Activated CD4-positive, alpha-beta T cell treated with anti-CD3 and anti-CD28 coated beads, Interleukin-2, amount 50 U/mL, for 24 hours (primary cell): Measurements from ENCODE around the gene HSD17B7.
"Not testable (repeated sequence)": the region's sequence is repeated elsewhere in the genome, so short reads cannot be mapped to it uniquely, and the experiment has no call there.

ENCODE experiments used
- DNase-seq, 2 donors: peaks; one replicate each; pipeline ENCODE4 v3.0.0-alpha.2; 2020; ENCODE audit warnings: low read depth in 1 of 2, low spot score in 1 of 2

The HSD17B7 gene

GRCh38 chr1:162790303-162790984, at the start of gene HSD17B7:
TSS of gene HSD17B7 (plus strand) at chr1:162790702. CDS start at chr1:162790801, 99 bp downstream.
- peak; percentile 41 to 52 for DNase-seq

- DNase-seq, result no peak
These were observed 49.7 kb upstream of the HSD17B7 start for GRCh38 chr1:162740755-162741154.

- no peak for DNase-seq
These were observed 48.9 kb upstream of the HSD17B7 start for GRCh38 chr1:162741574-162741973.

GRCh38 chr1:162746264-162746942, 44.1 kb upstream of the HSD17B7 start:
- not testable (repeated sequence) for DNase-seq

GRCh38 chr1:162753001-162753658, 37.4 kb upstream of the HSD17B7 start:
- DNase-seq, result no peak

- DNase-seq, result no peak
These were observed 36.4 kb upstream of the HSD17B7 start for GRCh38 chr1:162753998-162754585.

- no peak for DNase-seq
These were observed 35.2 kb upstream of the HSD17B7 start for GRCh38 chr1:162755306-162755705.

GRCh38 chr1:162756523-162756922, 34.0 kb upstream of the HSD17B7 start:
- DNase-seq, result no peak

GRCh38 chr1:162757476-162757875, 33.0 kb upstream of the HSD17B7 start:
- DNase-seq, result no peak

GRCh38 chr1:162765788-162766187, 24.7 kb upstream of the HSD17B7 start:
- no peak for DNase-seq

GRCh38 chr1:162772571-162773154, 17.8 kb upstream of the HSD17B7 start:
- DNase-seq, result no peak

GRCh38 chr1:162774007-162774406, 16.5 kb upstream of the HSD17B7 start:
- DNase-seq, result no peak

GRCh38 chr1:162779043-162779442, 11.5 kb upstream of the HSD17B7 start:
- DNase-seq, result no peak

- no peak for DNase-seq
These were observed 7.8 kb upstream of the HSD17B7 start for GRCh38 chr1:162782671-162783070.

- DNase-seq, result not testable (repeated sequence)
These were observed 5.6 kb upstream of the HSD17B7 start for GRCh38 chr1:162784926-162785325.

GRCh38 chr1:162788783-162789182, 1.7 kb upstream of the HSD17B7 start:
- not testable (repeated sequence) for DNase-seq

GRCh38 chr1:162790985-162791357, 469 bp downstream of the HSD17B7 start:
- DNase-seq, result not testable (repeated sequence)

- DNase-seq, result not testable (repeated sequence)
These were observed 3.8 kb downstream of the HSD17B7 start for GRCh38 chr1:162794284-162794683.

- DNase-seq, result not testable (repeated sequence)
These were observed 6.2 kb downstream of the HSD17B7 start for GRCh38 chr1:162796617-162797279.

- not testable (repeated sequence) for DNase-seq
These were observed 9.7 kb downstream of the HSD17B7 start for GRCh38 chr1:162799995-162800830.
